Panc1 (cell line): ENCODE results near the gene PTPN2. TPM values are rescaled to one million over a fixed set of nuclear protein-coding genes. Genes with fewer than 3 reads are reported as not detected.

ENCODE experiments used
- ATAC-seq: fragments of 200-7000 bp; cut with Tn5 transposase; 2 replicates; pipeline ENCODE4 v1.9.1; 2020; ENCODE audit warnings: mild to moderate bottlenecking, moderate library complexity
- BruUV-seq: library from RNA; stranded (reverse); fragments of 400-500 nt; replicated peaks from 2 replicates; lab custom pipeline; 2021; lab: Mats Ljungman, UMichigan
- CTCF ChIA-PET: fragments of 300-600 bp; sonication (Branson Sonifier 250); formaldehyde crosslinking; loops from one replicate; lab custom pipeline; 2022; ENCODE audit warnings: antibody characterized with exemption; lab: Charles Lee
- POLR2A ChIA-PET: fragments of 300-600 bp; sonication (Branson Sonifier 250); formaldehyde crosslinking; loops from one replicate; lab custom pipeline; 2022; ENCODE audit warnings: antibody characterized with exemption; lab: Charles Lee
- DNase-seq: peaks from one replicate; pipeline ENCODE4 v3.0.0-alpha.2; 2010; ENCODE audit warnings: low read depth, low spot score
- H3K27ac ChIP-seq: 2 replicates; pipeline ENCODE4 v1.5.1; 2011; ENCODE audit warnings: mild to moderate bottlenecking, low read length, inconsistent platforms
- H3K27me3 ChIP-seq: fragments of 200-500 bp; sonication (Bioruptor generic); 2 replicates; pipeline ENCODE4 v1.6.0; 2014; ENCODE audit warnings: low read length, inconsistent platforms; ENCODE audit not compliant: control insufficient read depth, insufficient read depth
- H3K36me3 ChIP-seq: fragments of 200-500 bp; sonication (Bioruptor generic); 2 replicates; pipeline ENCODE4 v1.5.1; 2014; ENCODE audit warnings: inconsistent platforms, mild to moderate bottlenecking, low read length, moderate library complexity; ENCODE audit not compliant: control insufficient read depth, insufficient read depth
- H3K4me1 ChIP-seq: 2 replicates; pipeline ENCODE4 v1.5.1; 2011; ENCODE audit warnings: inconsistent platforms, mild to moderate bottlenecking, low read length, moderate library complexity; ENCODE audit not compliant: control insufficient read depth, insufficient read depth
- H3K4me3 ChIP-seq, 2 experiments: 2 replicates each; pipeline ENCODE4 v1.5.1; 2011 to 2012; ENCODE audit warnings: low read depth in 2 of 2, low read length in 2 of 2, mild to moderate bottlenecking in 2 of 2, inconsistent platforms in 1 of 2, moderate library complexity in 1 of 2
- H3K9me3 ChIP-seq: fragments of 200-500 bp; sonication (Bioruptor generic); 2 replicates; pipeline ENCODE4 v1.5.1; 2014; ENCODE audit warnings: low read depth, mild to moderate bottlenecking, inconsistent platforms, low read length, moderate library complexity; ENCODE audit not compliant: control insufficient read depth, insufficient read depth
- POLR2AphosphoS5 ChIP-seq: IDR thresholded peaks from 2 replicates; pipeline ENCODE4 v1.6.1; 2012; ENCODE audit warnings: mild to moderate bottlenecking, low read depth, low read length, moderate library complexity
- REST ChIP-seq, 2 experiments: IDR thresholded peaks; 2 replicates each; pipeline ENCODE4 v1.6.1; 2011 to 2012; ENCODE audit warnings: low read depth in 2 of 2, control low read depth in 1 of 2, low read length in 1 of 2, mild to moderate bottlenecking in 1 of 2, moderate library complexity in 1 of 2; ENCODE audit not compliant: insufficient read depth in 1 of 2
- SIN3A ChIP-seq: IDR thresholded peaks from 2 replicates; pipeline ENCODE4 v1.6.1; 2012; ENCODE audit warnings: low read depth, mild to moderate bottlenecking, low read length, moderate library complexity, borderline replicate concordance; ENCODE audit not compliant: insufficient read depth
- TCF7L2 ChIP-seq: IDR thresholded peaks from 2 replicates; pipeline ENCODE4 v1.6.1; 2011; ENCODE audit warnings: mild to moderate bottlenecking, low read depth, low read length, inconsistent platforms
- in situ Hi-C: cut with HindIII; loops from 2 replicates; pipeline ENCODE4 v1.10.0; 2016; ENCODE audit warnings: low sequenced_read_pairs, low pct_unique_long_range_greater_than_20kb
- intact Hi-C: fragments of 100-400 bp; cut with micrococcal nuclease; formaldehyde crosslinking; loops from one replicate; pipeline ENCODE4 v1.10.0; 2022; ENCODE audit not compliant: unreplicated experiment
- total RNA-seq: library from RNA; stranded (reverse); gene quantifications from one replicate; pipeline ENCODE4 v1.2.1, GENCODE V29; 2021; ENCODE audit not compliant: unreplicated experiment
- TF ChIP-seq, protein P1 (sequence below): fragments of 450-650 bp; IDR thresholded peaks from 2 replicates; pipeline ENCODE4 v1.5.1; 2017; ENCODE audit warnings: mild to moderate bottlenecking

Gene PTPN2
- total RNA-seq, 1 experiment from 2014 or later: 34.8 TPM

GRCh38 chr18:12750715-12751502 is 133.1 kb downstream of the PTPN2 start:
- peak; percentile 39 for ATAC-seq
- Histone ChIP-seq H3K9me3 (no peaks in the 10 kb centered on the region), H3K27ac (no peak overlapping the region), H3K4me1 (peaks cover 4% of the 10 kb centered on the region; the same call in 1 of the 2 replicates), H3K4me3 (no peak overlapping the region), H3K36me3 (no peaks in the 10 kb centered on the region), H3K27me3 (no peaks in the 10 kb centered on the region)
- CTCF ChIA-PET: interaction anchor here (0.5 kb wide), 1 partner anchor 12 kb away, joined by 6 read pairs; no protein-coding TSS in a partner anchor
- TF ChIP-seq, protein P1, sequence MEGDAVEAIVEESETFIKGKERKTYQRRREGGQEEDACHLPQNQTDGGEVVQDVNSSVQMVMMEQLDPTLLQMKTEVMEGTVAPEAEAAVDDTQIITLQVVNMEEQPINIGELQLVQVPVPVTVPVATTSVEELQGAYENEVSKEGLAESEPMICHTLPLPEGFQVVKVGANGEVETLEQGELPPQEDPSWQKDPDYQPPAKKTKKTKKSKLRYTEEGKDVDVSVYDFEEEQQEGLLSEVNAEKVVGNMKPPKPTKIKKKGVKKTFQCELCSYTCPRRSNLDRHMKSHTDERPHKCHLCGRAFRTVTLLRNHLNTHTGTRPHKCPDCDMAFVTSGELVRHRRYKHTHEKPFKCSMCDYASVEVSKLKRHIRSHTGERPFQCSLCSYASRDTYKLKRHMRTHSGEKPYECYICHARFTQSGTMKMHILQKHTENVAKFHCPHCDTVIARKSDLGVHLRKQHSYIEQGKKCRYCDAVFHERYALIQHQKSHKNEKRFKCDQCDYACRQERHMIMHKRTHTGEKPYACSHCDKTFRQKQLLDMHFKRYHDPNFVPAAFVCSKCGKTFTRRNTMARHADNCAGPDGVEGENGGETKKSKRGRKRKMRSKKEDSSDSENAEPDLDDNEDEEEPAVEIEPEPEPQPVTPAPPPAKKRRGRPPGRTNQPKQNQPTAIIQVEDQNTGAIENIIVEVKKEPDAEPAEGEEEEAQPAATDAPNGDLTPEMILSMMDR: no peak
- TF ChIP-seq SIN3A (no peak), POLR2AphosphoS5 (no peak), REST (IDR thresholded peaks at IDR 0.05; ENCODE audit: insufficient read depth in 1 of 2, low read depth in 2 of 2, low read length in 1 of 2) (no peak), TCF7L2 (no peak)
- in situ Hi-C loops: no loop called here
- DNase-seq: no peak
- POLR2A ChIA-PET: no interaction called here
- intact Hi-C loops: no loop called here
- BruUV-seq: no TSS peak

- DNase-seq (no peak), ATAC-seq (peak; percentile 39)
- no peak overlapping the region for H3K27ac ChIP-seq
- BruUV-seq: no TSS peak
- in situ Hi-C loops: no loop called here
- H3K9me3 ChIP-seq: no peaks in the 10 kb centered on the region
- H3K27me3 ChIP-seq: no peaks in the 10 kb centered on the region
- peaks cover 4% of the 10 kb centered on the region; the same call in 1 of the 2 replicates for H3K4me1 ChIP-seq
- CTCF ChIA-PET: interaction anchor here (0.5 to 0.6 kb wide), 2 partner anchors 13 to 96 kb away, joined by 3 to 6 read pairs; no protein-coding TSS in a partner anchor
- H3K36me3 ChIP-seq: no peaks in the 10 kb centered on the region
- POLR2A ChIA-PET: no interaction called here
- no peak for TF ChIP-seq SIN3A
- TF ChIP-seq REST (IDR thresholded peaks at IDR 0.05; ENCODE audit: insufficient read depth in 1 of 2, low read depth in 2 of 2, low read length in 1 of 2): no peak
- no peak for TF ChIP-seq POLR2AphosphoS5
- TF ChIP-seq, protein P1: no peak
- no peak for TF ChIP-seq TCF7L2
- H3K4me3 ChIP-seq: no peak overlapping the region
- intact Hi-C loops: no loop called here
Measured at GRCh38 chr18:12750076-12750714, 133.8 kb downstream of the PTPN2 start.
